Type B pancreatic cell (in vitro differentiated cells): ENCODE data around the gene PRKCZ. TPM values are rescaled to one million over a fixed set of nuclear protein-coding genes. Genes with fewer than 3 reads are reported as not detected.

Experiments used
- DNase-seq: peaks from one replicate; pipeline ENCODE4 v3.0.0; 2021; ENCODE audit warnings: mixed read lengths; ENCODE audit not compliant: unreplicated experiment; ENCODE audit errors: extremely low spot score
- H3K27ac Mint-ChIP-seq: 2 replicates; pipeline ENCODE4 v1.8.0; 2021; ENCODE audit warnings: mild to moderate bottlenecking, mixed read lengths
- H3K27me3 Mint-ChIP-seq: 2 replicates; pipeline ENCODE4 v1.8.0; 2021; ENCODE audit warnings: mixed read lengths
- H3K36me3 Mint-ChIP-seq: 2 replicates; pipeline ENCODE4 v1.8.0; 2021; ENCODE audit warnings: mixed read lengths
- H3K4me1 Mint-ChIP-seq: one replicate; pipeline ENCODE4 v1.8.0; 2021; ENCODE audit warnings: mixed read lengths; ENCODE audit not compliant: unreplicated experiment
- H3K4me3 Mint-ChIP-seq: 2 replicates; pipeline ENCODE4 v1.8.0; 2021; ENCODE audit warnings: mild to moderate bottlenecking, mixed read lengths
- H3K9me3 Mint-ChIP-seq: 2 replicates; pipeline ENCODE4 v1.8.0; 2021; ENCODE audit warnings: mixed read lengths
- CTCF ChIP-seq: fragments of 200-600 bp; sonication (generic); conservative IDR thresholded peaks from 2 replicates; pipeline ENCODE4 v1.5.0; 2021; ENCODE audit warnings: antibody characterized with exemption, mild to moderate bottlenecking
- total RNA-seq: library from RNA; stranded (reverse); gene quantifications from 2 replicates; pipeline ENCODE4 v1.2.1, GENCODE V29; 2021; ENCODE audit warnings: low replicate concordance

Gene PRKCZ
- total RNA-seq, 1 donor from 2014 or later = 33.2 TPM

GRCh38 chr1:2156866-2157265, 106.7 kb downstream of the PRKCZ start:
- Mint-ChIP-seq H3K27ac (no peak overlapping the region), H3K36me3 (peaks cover 11% of the 10 kb centered on the region), H3K27me3 (no peaks in the 10 kb centered on the region), H3K9me3 (peaks cover 6% of the 10 kb centered on the region), H3K4me3 (no peak overlapping the region), H3K4me1 (no peaks in the 10 kb centered on the region)
- no peak for DNase-seq
- no peak for TF ChIP-seq CTCF

- H3K27ac Mint-ChIP-seq = no peak overlapping the region
- H3K36me3 Mint-ChIP-seq = peaks cover 12% of the 10 kb centered on the region
- no peaks in the 10 kb centered on the region for H3K4me1 Mint-ChIP-seq
- no peak for TF ChIP-seq CTCF
- H3K4me3 Mint-ChIP-seq = no peak overlapping the region
- H3K9me3 Mint-ChIP-seq = peaks cover 7% of the 10 kb centered on the region
- no peak for DNase-seq
- H3K27me3 Mint-ChIP-seq = no peaks in the 10 kb centered on the region
Measured at GRCh38 chr1:2157856-2158255, 107.6 kb downstream of the PRKCZ start.

- no peak overlapping the region for H3K4me3 Mint-ChIP-seq
- DNase-seq = no peak
- H3K9me3 Mint-ChIP-seq = peaks cover 9% of the 10 kb centered on the region
- no peaks in the 10 kb centered on the region for H3K4me1 Mint-ChIP-seq
- TF ChIP-seq CTCF = no peak
- H3K27ac Mint-ChIP-seq = no peak overlapping the region
- peaks cover 16% of the 10 kb centered on the region for H3K36me3 Mint-ChIP-seq
- no peaks in the 10 kb centered on the region for H3K27me3 Mint-ChIP-seq
Measured at GRCh38 chr1:2158272-2158671, 108.1 kb downstream of the PRKCZ start.

- H3K27ac Mint-ChIP-seq = no peak overlapping the region
- H3K36me3 Mint-ChIP-seq = peaks cover 17% of the 10 kb centered on the region
- peaks cover 9% of the 10 kb centered on the region for H3K9me3 Mint-ChIP-seq
- H3K27me3 Mint-ChIP-seq = no peaks in the 10 kb centered on the region
- no peak for TF ChIP-seq CTCF
- no peak for DNase-seq
- H3K4me1 Mint-ChIP-seq = no peaks in the 10 kb centered on the region
- no peak overlapping the region for H3K4me3 Mint-ChIP-seq
Measured at GRCh38 chr1:2159124-2159523, 108.9 kb downstream of the PRKCZ start.

- H3K4me1 Mint-ChIP-seq = no peaks in the 10 kb centered on the region
- H3K9me3 Mint-ChIP-seq = peaks cover 4% of the 10 kb centered on the region
- TF ChIP-seq CTCF = no peak
- no peaks in the 10 kb centered on the region for H3K27me3 Mint-ChIP-seq
- H3K36me3 Mint-ChIP-seq = peaks cover 9% of the 10 kb centered on the region
- H3K4me3 Mint-ChIP-seq = no peak overlapping the region
- no peak for DNase-seq
- peak overlapping the region; percentile 11 for H3K27ac Mint-ChIP-seq
Measured at GRCh38 chr1:2160451-2161300, 110.5 kb downstream of the PRKCZ start.
